ENCODE results near the gene NABP2. TPM values are rescaled to one million over a fixed set of nuclear protein-coding genes. Genes with fewer than 3 reads are reported as not detected.

NABP2 gene
- total RNA-seq, 1 donor from 2014 or later: 20.3 TPM

DNA sequence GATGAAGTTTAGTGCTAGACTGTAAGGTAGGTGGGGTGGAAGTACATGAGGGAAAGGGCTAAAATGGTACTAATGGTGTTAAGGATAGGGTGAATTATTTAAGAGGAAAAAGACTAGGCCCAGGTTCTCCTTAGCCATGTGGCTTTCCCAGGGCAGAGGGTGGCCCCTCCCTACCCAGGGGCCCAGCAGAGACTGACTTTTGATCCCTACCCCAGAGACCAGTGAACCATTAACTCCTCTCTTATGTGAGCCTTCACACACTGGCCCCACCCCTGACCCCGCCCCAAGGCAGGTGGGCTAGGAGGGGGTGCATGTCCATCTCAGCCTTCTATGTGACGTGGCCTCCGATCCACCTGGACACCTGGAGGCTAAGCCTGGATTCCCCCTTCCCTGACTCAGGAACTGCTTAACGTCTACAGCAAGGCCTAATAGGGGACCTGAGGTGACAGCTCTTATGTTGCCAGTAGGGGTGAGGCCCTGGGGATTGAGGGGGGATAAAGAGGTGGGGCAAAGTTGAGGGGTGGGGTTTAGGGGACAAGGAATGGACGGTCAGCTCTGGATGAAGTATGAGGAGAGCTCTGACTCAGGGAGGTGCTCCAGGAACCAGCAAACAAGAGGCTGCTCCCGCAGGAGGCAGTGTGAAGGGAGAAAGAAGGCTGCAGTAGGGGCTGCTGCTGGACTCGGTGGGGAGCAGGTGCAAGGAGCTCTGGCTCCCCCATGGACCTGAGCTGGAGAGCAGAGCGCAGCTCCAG lies 6.5 kb downstream of the NABP2 start:
- DNase-seq: no peak
- no peaks in the 10 kb centered on the region for H3K9me3 ChIP-seq (replicated peaks)
- TF ChIP-seq, protein P1, sequence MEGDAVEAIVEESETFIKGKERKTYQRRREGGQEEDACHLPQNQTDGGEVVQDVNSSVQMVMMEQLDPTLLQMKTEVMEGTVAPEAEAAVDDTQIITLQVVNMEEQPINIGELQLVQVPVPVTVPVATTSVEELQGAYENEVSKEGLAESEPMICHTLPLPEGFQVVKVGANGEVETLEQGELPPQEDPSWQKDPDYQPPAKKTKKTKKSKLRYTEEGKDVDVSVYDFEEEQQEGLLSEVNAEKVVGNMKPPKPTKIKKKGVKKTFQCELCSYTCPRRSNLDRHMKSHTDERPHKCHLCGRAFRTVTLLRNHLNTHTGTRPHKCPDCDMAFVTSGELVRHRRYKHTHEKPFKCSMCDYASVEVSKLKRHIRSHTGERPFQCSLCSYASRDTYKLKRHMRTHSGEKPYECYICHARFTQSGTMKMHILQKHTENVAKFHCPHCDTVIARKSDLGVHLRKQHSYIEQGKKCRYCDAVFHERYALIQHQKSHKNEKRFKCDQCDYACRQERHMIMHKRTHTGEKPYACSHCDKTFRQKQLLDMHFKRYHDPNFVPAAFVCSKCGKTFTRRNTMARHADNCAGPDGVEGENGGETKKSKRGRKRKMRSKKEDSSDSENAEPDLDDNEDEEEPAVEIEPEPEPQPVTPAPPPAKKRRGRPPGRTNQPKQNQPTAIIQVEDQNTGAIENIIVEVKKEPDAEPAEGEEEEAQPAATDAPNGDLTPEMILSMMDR (IDR thresholded peaks at IDR 0.05; ENCODE audit: borderline replicate concordance): no peak
- H3K4me1 ChIP-seq: no peaks in the 10 kb centered on the region
- no peaks in the 10 kb centered on the region for H3K27me3 ChIP-seq (ENCODE audit: low read depth)
- H3K36me3 ChIP-seq: peaks cover 13% of the 10 kb centered on the region
- no peak overlapping the region for H3K27ac ChIP-seq (replicated peaks)
- no peak overlapping the region for H3K4me3 ChIP-seq
- intact Hi-C loops (cut with micrococcal nuclease): no loop called here

DNA sequence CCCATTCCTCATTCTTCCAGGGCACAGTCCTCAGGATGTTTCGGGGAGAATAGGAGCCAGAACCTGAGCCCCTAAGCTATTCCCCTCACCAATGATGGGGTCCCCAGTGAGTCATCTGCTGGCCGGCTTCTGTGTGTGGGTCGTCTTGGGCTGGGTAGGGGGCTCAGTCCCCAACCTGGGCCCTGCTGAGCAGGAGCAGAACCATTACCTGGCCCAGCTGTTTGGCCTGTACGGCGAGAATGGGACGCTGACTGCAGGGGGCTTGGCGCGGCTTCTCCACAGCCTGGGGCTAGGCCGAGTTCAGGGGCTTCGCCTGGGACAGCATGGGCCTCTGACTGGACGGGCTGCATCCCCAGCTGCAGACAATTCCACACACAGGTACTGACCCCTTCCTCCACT lies 7.0 kb downstream of the NABP2 start:
- H3K4me3 ChIP-seq: no peak overlapping the region
- H3K27me3 ChIP-seq (ENCODE audit: low read depth): no peaks in the 10 kb centered on the region
- peaks cover 13% of the 10 kb centered on the region for H3K36me3 ChIP-seq
- H3K9me3 ChIP-seq (replicated peaks): no peaks in the 10 kb centered on the region
- H3K4me1 ChIP-seq: no peaks in the 10 kb centered on the region
- intact Hi-C loops (cut with micrococcal nuclease): no loop called here
- TF ChIP-seq, protein P1 (IDR thresholded peaks at IDR 0.05; ENCODE audit: borderline replicate concordance): no peak
- DNase-seq: no peak
- H3K27ac ChIP-seq (replicated peaks): no peak overlapping the region

DNA sequence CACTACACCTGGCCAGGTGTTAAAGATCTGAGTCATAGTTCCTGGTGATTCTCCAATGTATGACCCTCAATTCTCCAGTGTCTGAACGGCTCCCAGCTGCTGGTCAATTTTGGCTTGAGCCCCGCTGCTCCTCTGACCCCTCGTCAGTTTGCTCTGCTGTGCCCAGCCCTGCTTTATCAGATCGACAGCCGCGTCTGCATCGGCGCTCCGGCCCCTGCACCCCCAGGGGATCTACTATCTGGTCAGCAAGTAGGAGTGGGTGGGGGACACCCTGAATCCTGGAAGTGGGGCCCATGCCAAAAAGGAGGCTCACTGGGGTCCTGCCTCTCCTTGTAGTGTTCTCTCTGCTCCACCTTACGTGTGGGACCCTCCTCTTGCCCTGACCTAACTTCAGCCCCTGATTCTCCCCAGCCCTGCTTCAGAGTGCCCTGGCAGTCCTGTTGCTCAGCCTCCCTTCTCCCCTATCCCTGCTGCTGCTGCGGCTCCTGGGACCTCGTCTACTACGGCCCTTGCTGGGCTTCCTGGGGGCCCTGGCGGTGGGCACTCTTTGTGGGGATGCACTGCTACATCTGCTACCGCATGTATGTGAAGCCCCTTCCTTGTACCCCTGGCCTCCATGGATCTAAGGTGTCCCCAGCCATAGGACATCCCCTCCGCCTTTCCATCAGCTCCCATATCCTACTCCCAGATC lies 10.7 kb downstream of the NABP2 start:
- Histone ChIP-seq H3K27me3 (ENCODE audit: low read depth) (no peaks in the 10 kb centered on the region), H3K9me3 (replicated peaks) (no peaks in the 10 kb centered on the region), H3K4me3 (no peak overlapping the region), H3K36me3 (peaks cover 8% of the 10 kb centered on the region), H3K4me1 (no peaks in the 10 kb centered on the region), H3K27ac (replicated peaks) (no peak overlapping the region)
- intact Hi-C loops (cut with micrococcal nuclease): no loop called here
- TF ChIP-seq, protein P1 (IDR thresholded peaks at IDR 0.05; ENCODE audit: borderline replicate concordance): no peak
- no peak for DNase-seq

DNA sequence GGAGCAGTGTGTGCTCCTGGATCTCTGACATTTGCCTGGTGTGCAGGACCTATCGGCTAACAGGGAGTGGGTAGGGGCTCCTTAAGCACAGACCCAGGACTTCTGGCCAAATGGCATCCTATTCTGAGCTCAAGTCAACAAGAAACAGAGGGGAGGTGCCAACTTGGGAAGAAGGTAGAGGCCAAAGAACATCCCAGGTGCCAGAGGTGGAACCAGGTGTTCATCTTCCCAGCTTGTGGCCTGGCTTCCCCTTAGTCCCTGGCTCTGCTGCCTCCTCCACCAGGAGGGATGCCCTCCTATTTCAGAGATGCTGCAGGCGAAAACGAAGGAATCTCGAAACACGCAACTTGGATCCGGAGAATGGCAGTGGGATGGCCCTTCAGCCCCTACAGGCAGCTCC lies 11.9 kb downstream of the NABP2 start:
- Histone ChIP-seq H3K36me3 (peaks cover 19% of the 10 kb centered on the region), H3K9me3 (replicated peaks) (no peaks in the 10 kb centered on the region), H3K27me3 (ENCODE audit: low read depth) (no peaks in the 10 kb centered on the region), H3K27ac (replicated peaks) (no peak overlapping the region), H3K4me3 (no peak overlapping the region), H3K4me1 (no peaks in the 10 kb centered on the region)
- TF ChIP-seq, protein P1 (IDR thresholded peaks at IDR 0.05; ENCODE audit: borderline replicate concordance): no peak
- intact Hi-C loops (cut with micrococcal nuclease): no loop called here
- DNase-seq: no peak

DNA sequence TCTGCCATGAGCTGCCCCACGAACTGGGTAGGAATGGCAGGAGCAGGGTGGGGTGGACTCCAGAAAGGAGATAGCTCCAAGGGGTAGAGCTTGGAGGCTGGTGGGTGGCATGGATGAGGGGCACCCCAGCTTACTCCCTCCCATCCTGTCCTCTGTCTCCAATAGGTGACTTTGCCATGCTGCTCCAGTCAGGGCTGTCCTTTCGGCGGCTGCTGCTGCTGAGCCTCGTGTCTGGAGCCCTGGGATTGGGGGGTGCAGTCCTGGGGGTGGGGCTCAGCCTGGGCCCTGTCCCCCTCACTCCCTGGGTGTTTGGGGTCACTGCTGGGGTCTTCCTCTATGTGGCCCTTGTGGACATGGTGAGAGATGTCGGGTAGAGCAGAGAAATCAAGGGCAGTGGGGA lies 12.8 kb downstream of the NABP2 start:
- Histone ChIP-seq H3K36me3 (peaks cover 28% of the 10 kb centered on the region), H3K27me3 (ENCODE audit: low read depth) (no peaks in the 10 kb centered on the region), H3K4me1 (no peaks in the 10 kb centered on the region), H3K27ac (replicated peaks) (no peak overlapping the region), H3K9me3 (replicated peaks) (no peaks in the 10 kb centered on the region), H3K4me3 (no peak overlapping the region)
- TF ChIP-seq, protein P1 (IDR thresholded peaks at IDR 0.05; ENCODE audit: borderline replicate concordance): no peak
- intact Hi-C loops (cut with micrococcal nuclease): no loop called here
- no peak for DNase-seq
